ENCODE results near the gene RGS6.
A peak's percentile ranks its signal among the peaks of the same experiment; 100 is the strongest.

Gene RGS6

GRCh38 chr14:72404106-72404774 lies 472.0 kb downstream of the RGS6 start:
- no peak for DNase-seq (ENCODE audit: low spot score)

- no peak for DNase-seq (ENCODE audit: low spot score)
These were observed 472.8 kb downstream of the RGS6 start for GRCh38 chr14:72404998-72405397.

GRCh38 chr14:72408020-72408419 lies 475.8 kb downstream of the RGS6 start:
- DNase-seq (ENCODE audit: low spot score), result no peak

- no peak for DNase-seq (ENCODE audit: low spot score)
These were observed 476.8 kb downstream of the RGS6 start for GRCh38 chr14:72409047-72409446.

- DNase-seq (ENCODE audit: low spot score), result no peak
These were observed 484.0 kb downstream of the RGS6 start for GRCh38 chr14:72416081-72416849.

- no peak for DNase-seq (ENCODE audit: low spot score)
These were observed 484.7 kb downstream of the RGS6 start for GRCh38 chr14:72416892-72417291.

GRCh38 chr14:72418806-72419205 lies 486.6 kb downstream of the RGS6 start:
- no peak for DNase-seq (ENCODE audit: low spot score)

GRCh38 chr14:72419226-72419775 lies 487.1 kb downstream of the RGS6 start:
- no peak for DNase-seq (ENCODE audit: low spot score)

GRCh38 chr14:72420749-72421474 lies 488.7 kb downstream of the RGS6 start:
- DNase-seq (ENCODE audit: low spot score), result peak; percentile 82

- no peak for DNase-seq (ENCODE audit: low spot score)
These were observed 491.7 kb downstream of the RGS6 start for GRCh38 chr14:72423957-72424356.

GRCh38 chr14:72430457-72430856 lies 498.2 kb downstream of the RGS6 start:
- no peak for DNase-seq (ENCODE audit: low spot score)

GRCh38 chr14:72432748-72433147 lies 500.5 kb downstream of the RGS6 start:
- DNase-seq (ENCODE audit: low spot score), result no peak

- DNase-seq (ENCODE audit: low spot score), result no peak
These were observed 501.3 kb downstream of the RGS6 start for GRCh38 chr14:72433511-72433910.

GRCh38 chr14:72434856-72435255 lies 502.6 kb downstream of the RGS6 start:
- DNase-seq (ENCODE audit: low spot score), result no peak

- no peak for DNase-seq (ENCODE audit: low spot score)
These were observed 507.5 kb downstream of the RGS6 start for GRCh38 chr14:72439707-72440106.

GRCh38 chr14:72443256-72443655 lies 511.0 kb downstream of the RGS6 start:
- DNase-seq (ENCODE audit: low spot score), result no peak

GRCh38 chr14:72443991-72444441 lies 511.8 kb downstream of the RGS6 start:
- no peak for DNase-seq (ENCODE audit: low spot score)

GRCh38 chr14:72444701-72445100 lies 512.5 kb downstream of the RGS6 start:
- DNase-seq (ENCODE audit: low spot score), result no peak

- DNase-seq (ENCODE audit: low spot score), result no peak
These were observed 516.0 kb downstream of the RGS6 start for GRCh38 chr14:72448212-72448611.

- no peak for DNase-seq (ENCODE audit: low spot score)
These were observed 518.3 kb downstream of the RGS6 start for GRCh38 chr14:72450473-72451044.

GRCh38 chr14:72451054-72451972 lies 519.1 kb downstream of the RGS6 start:
- no peak for DNase-seq (ENCODE audit: low spot score)

All from left forelimb (tissue), 1 donor.